GM12878 (cell line): ENCODE data around the gene NOB1. TPM values are rescaled to one million over a fixed set of nuclear protein-coding genes. Genes with fewer than 3 reads are reported as not detected.

Experiments used
- ATAC-seq: fragments of 200-7000 bp; cut with Tn5 transposase; 3 replicates; pipeline ENCODE4 v1.9.1; 2020; ENCODE audit warnings: mild to moderate bottlenecking, moderate library complexity
- BruUV-seq: library from RNA; stranded (reverse); fragments of 400-500 nt; replicated peaks from 2 replicates; lab custom pipeline; 2021; lab: Mats Ljungman, UMichigan
- CTCF ChIA-PET: fragments of 300-600 bp; sonication (Branson Sonifier 250); formaldehyde crosslinking; extraction: SDS; loops from one replicate; lab custom pipeline; 2021; ENCODE audit warnings: inconsistent platforms; lab: Yijun Ruan, JAX
- POLR2A ChIA-PET: fragments of 350-600 bp; formaldehyde crosslinking; extraction: SDS; loops from one replicate; lab custom pipeline; 2021; ENCODE audit warnings: inconsistent platforms; lab: Charles Lee
- RAD21 ChIA-PET: fragments of 300-600 bp; sonication (Branson Sonifier 250); formaldehyde crosslinking; loops from one replicate; lab custom pipeline; 2023; ENCODE audit warnings: antibody characterized with exemption; ENCODE audit not compliant: unreplicated experiment; lab: Charles Lee
- SMC1A ChIA-PET: fragments of 300-600 bp; sonication (Branson Sonifier 250); formaldehyde crosslinking; loops from one replicate; lab custom pipeline; 2023; ENCODE audit not compliant: unreplicated experiment, uncharacterized antibody; lab: Charles Lee
- DNase-seq: peaks from one replicate; pipeline ENCODE4 v3.0.0-alpha.2; 2011; ENCODE audit warnings: low read depth, low spot score
- FAIRE-seq: peaks from 3 replicates; lab custom pipeline; 2011; peaks lifted over from hg19 to GRCh38; lab: Jason Lieb, UNC
- H2AFZ ChIP-seq: 2 replicates; pipeline ENCODE4 v1.6.0; 2011; ENCODE audit warnings: low read depth, low read length, control low read depth; ENCODE audit not compliant: control insufficient read depth
- H3K27ac ChIP-seq: 2 replicates; pipeline ENCODE4 v1.5.1; 2011; ENCODE audit warnings: control low read depth; ENCODE audit not compliant: control insufficient read depth, insufficient read depth
- H3K27me3 ChIP-seq, 2 experiments: replicated peaks in 1 of 2; 2 replicates each; pipeline versions ENCODE4 v1.6.0 to v1.6.1; 2011; ENCODE audit warnings: low read length in 1 of 2; ENCODE audit not compliant: control insufficient read depth in 2 of 2, insufficient read depth in 2 of 2
- H3K36me3 ChIP-seq, 2 experiments: 2 replicates each; pipeline ENCODE4 v1.5.1; 2011; ENCODE audit warnings: low read length in 1 of 2; ENCODE audit not compliant: control insufficient read depth in 2 of 2, insufficient read depth in 2 of 2
- H3K4me1 ChIP-seq: 2 replicates; pipeline ENCODE4 v1.6.1; 2011; ENCODE audit warnings: mild to moderate bottlenecking, low read length, moderate library complexity, mixed read lengths; ENCODE audit not compliant: control insufficient read depth, insufficient read depth
- H3K4me2 ChIP-seq: 2 replicates; pipeline ENCODE4 v1.6.0; 2011; ENCODE audit warnings: control low read depth; ENCODE audit not compliant: control insufficient read depth, insufficient read depth
- H3K4me3 ChIP-seq: fragments of 200-600 bp; sonication (generic); 2 replicates; pipeline ENCODE4 v1.5.1; 2016
- H3K79me2 ChIP-seq: 2 replicates; pipeline ENCODE4 v1.6.0; 2011; ENCODE audit warnings: low read length; ENCODE audit not compliant: control insufficient read depth, insufficient read depth
- H3K9ac ChIP-seq: 2 replicates; pipeline ENCODE4 v1.8.0; 2011; ENCODE audit warnings: low read length, control low read depth, mixed read lengths; ENCODE audit not compliant: control insufficient read depth, insufficient read depth
- H3K9me3 ChIP-seq: replicated peaks from 3 replicates; pipeline ENCODE4 v1.5.1; 2011; ENCODE audit warnings: mild to moderate bottlenecking, low read length; ENCODE audit not compliant: control insufficient read depth, insufficient read depth
- H4K20me1 ChIP-seq: 2 replicates; pipeline ENCODE4 v1.6.0; 2011; ENCODE audit not compliant: control insufficient read depth, insufficient read depth
- DPF2 ChIP-seq: fragments of 450-650 bp; IDR thresholded peaks from 2 replicates; pipeline ENCODE4 v1.6.1; 2017; ENCODE audit warnings: mild to moderate bottlenecking
- HDAC6 ChIP-seq: fragments of 200-600 bp; sonication (generic); IDR thresholded peaks from one replicate; pipeline ENCODE4 v1.8.0; 2017; ENCODE audit warnings: antibody characterized with exemption; ENCODE audit not compliant: unreplicated experiment
- IKZF1 ChIP-seq: fragments of 450-650 bp; conservative IDR thresholded peaks from 2 replicates; pipeline ENCODE4 v1.6.1; 2017; ENCODE audit warnings: antibody characterized with exemption, mild to moderate bottlenecking
- PAX8 ChIP-seq: fragments of 450-650 bp; IDR thresholded peaks from 2 replicates; pipeline ENCODE4 v1.6.1; 2017; ENCODE audit warnings: mild to moderate bottlenecking, moderate library complexity
- WRNIP1 ChIP-seq: IDR thresholded peaks from 2 replicates; pipeline ENCODE4 v1.6.1; 2011; ENCODE audit warnings: low read depth, low read length, improper control_type of control experiment, borderline replicate concordance
- YY1 ChIP-seq: IDR thresholded peaks from 2 replicates; pipeline ENCODE4 v1.6.1; 2011; ENCODE audit warnings: low read depth, mild to moderate bottlenecking, low read length
- ZSCAN29 ChIP-seq: fragments of 450-650 bp; IDR thresholded peaks from 2 replicates; pipeline ENCODE4 v1.6.1; 2017; ENCODE audit warnings: mild to moderate bottlenecking, moderate library complexity
- ZZZ3 ChIP-seq: IDR thresholded peaks from 2 replicates; pipeline ENCODE4 v1.6.1; 2011; ENCODE audit warnings: low read depth; ENCODE audit not compliant: control insufficient read depth, insufficient read length
- WGBS: methylation state at CpG from one replicate; pipeline ENCODE4 v1.1.6; 2016; ENCODE audit warnings: low lambda C conversion rate; ENCODE audit not compliant: insufficient replicate concordance, insufficient coverage; ENCODE audit errors: missing lambda C conversion rate; 5-methylcytosine and 5-hydroxymethylcytosine counted together
- in situ Hi-C: fragments of 300-500 bp; cut with MboI; formaldehyde crosslinking; loops from 9 replicates; pipeline ENCODE4 v1.14.3; 2018; ENCODE audit warnings: mixed read lengths
- intact Hi-C: fragments of 100-400 bp; cut with micrococcal nuclease; formaldehyde crosslinking; loops from one replicate; pipeline ENCODE4 v1.14.2; 2022; ENCODE audit not compliant: unreplicated experiment
- polyA plus RNA-seq, 11 experiments: library from polyadenylated mRNA; depleted of rRNA in 4 of 11; unstranded in 6 of 11; stranded (reverse) in 5 of 11; fragments of >200 nt; fragmentation: Nextera tagmentation in 4 of 11; fragmentation: Illumina TruSeq in 1 of 11; extraction: Ambion mirVana in 4 of 11; extraction: Trizol in 1 of 11; gene quantifications; 1 replicate in 1 of 11; 2 replicates in 10 of 11; pipeline versions ENCODE4 v1.2.1 to v1.2.3, GENCODE V29; 2011 to 2016; ENCODE audit warnings: inconsistent platforms in 2 of 11, missing spikeins in 2 of 11, low read depth in 1 of 11
- total RNA-seq, 4 experiments: library from RNA; depleted of rRNA in 3 of 4; stranded (reverse); fragments of >200 nt in 3 of 4; fragmentation: Illumina TruSeq in 1 of 4; extraction: Trizol in 1 of 4; gene quantifications; 2 replicates each; pipeline versions ENCODE4 v1.2.1 to v1.2.3, GENCODE V29; 2013 to 2021
- TF ChIP-seq, protein P1 (sequence below): fragments of 450-650 bp; conservative IDR thresholded peaks from 2 replicates; pipeline ENCODE4 v1.6.1; 2017; ENCODE audit warnings: mild to moderate bottlenecking, moderate library complexity
- TF ChIP-seq, protein P2 (sequence below): IDR thresholded peaks from 2 replicates; pipeline ENCODE4 v1.6.1; 2012; ENCODE audit warnings: low read depth, low read length, improper control_type of control experiment

NOB1 gene
- total and polyA plus RNA-seq, 10 of the 15 experiments (the other 5 are each of a cell fraction or from before 2014, with no cell fraction given) = 31.1 to 117 (median 78.0) TPM

DNA sequence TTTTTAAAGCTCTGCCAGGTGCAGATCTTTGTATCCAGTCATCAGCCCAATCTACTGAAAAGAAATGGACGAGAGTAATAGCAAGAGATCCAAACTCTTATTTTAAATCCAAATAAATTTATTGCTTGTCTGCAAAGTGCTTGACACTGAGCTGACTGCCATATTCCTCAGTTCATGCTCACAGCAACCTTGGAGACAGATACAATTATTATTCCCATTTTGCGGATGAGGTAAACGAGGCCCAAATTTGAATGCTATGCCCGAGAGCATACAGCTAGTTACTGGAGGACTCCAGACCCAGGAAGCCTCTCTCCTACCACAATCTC, 620 bp downstream of the NOB1 start:
- ChIA-PET POLR2A (interaction anchor here (0.5 to 2.4 kb wide), 16 partner anchors 9 to 357 kb away, joined by 3 to 25 read pairs (median 4); partner anchors contain the start of genes NQO1 and WWP2), SMC1A (interaction anchor here (0.7 to 3.6 kb wide), 26 partner anchors 9 to 477 kb away, joined by 3 to 47 read pairs (median 4); partner anchors contain the start of genes NQO1, PDF and WWP2)
- Histone ChIP-seq H3K4me1 (peaks cover 5% of the 10 kb centered on the region), H3K9me3 (no peaks in the 10 kb centered on the region), H3K9ac (peak overlapping the region; percentile 100), H4K20me1 (no peaks in the 10 kb centered on the region), H2AFZ (peak overlapping the region; percentile 93), H3K4me3 (peak overlapping the region; percentile 93), H3K4me2 (peak overlapping the region; percentile 70)
- in situ Hi-C loops = loop anchor here (5.0 kb wide), 1 partner anchor 357 kb away; no protein-coding TSS in a partner anchor
- BruUV-seq = no TSS peak
- DNase-seq (no peak), ATAC-seq (no peak; the same call in 2 of the 3 replicates), FAIRE-seq (no peak)
- intact Hi-C loops = loop anchor here (1.0 to 10.0 kb wide), 4 partner anchors 27 to 419 kb away; partner anchors contain the start of genes COG8, NIP7, NQO1 and PDF
- TF ChIP-seq HDAC6 (no peak), WRNIP1 (no peak)
- TF ChIP-seq, all 136 proteins: peak for 0
- Histone ChIP-seq H3K79me2 (peaks cover 41% of the 10 kb centered on the region), H3K27me3 (no peaks in the 10 kb centered on the region), H3K36me3 (peaks cover under 1 to 10% of the 10 kb centered on the region in 2 experiments; a peak in 2 of 4 replicates), H3K27ac (peak overlapping the region; percentile 97)
- 0% methylated on average over 4 of the region's 4 CpGs for WGBS
- ChIA-PET CTCF (interaction anchor here (0.7 to 7.8 kb wide), 35 partner anchors 8 to 604 kb away, joined by 3 to 108 read pairs (median 4); partner anchors contain the start of gene NQO1), RAD21 (interaction anchor here (0.8 to 3.0 kb wide), 21 partner anchors 9 to 370 kb away, joined by 3 to 51 read pairs (median 4); partner anchors contain the start of genes NQO1 and WWP2)

DNA sequence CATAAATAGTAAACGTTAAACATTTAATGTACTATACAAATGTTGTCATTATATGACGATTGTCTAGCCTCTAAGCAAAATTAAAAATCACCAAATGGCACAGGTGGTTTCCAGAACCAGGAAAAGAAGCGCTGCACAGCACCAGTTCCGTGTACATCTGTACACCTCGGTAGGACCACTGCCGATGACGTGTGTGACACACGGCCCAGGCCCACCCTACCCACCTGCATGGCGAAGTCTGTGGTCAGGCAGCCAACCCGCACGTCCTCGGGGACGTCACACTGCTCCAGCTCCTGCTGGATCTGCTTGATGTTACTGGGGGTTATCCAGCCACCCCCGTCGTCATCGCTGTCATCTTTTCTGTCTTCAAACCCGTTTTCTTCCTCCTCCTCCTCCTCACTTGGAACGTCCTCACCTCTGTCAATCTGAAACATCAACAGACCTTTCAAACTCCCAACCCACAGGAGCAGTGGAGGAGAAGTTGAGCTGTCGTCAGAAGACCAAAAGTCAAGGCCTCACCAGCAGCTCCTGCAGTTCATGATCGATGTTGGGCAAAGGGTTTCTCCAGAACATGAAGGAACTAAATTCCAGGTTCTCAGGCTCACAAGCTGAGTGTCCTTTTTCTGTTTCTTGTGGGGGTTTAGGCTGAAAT, 5.9 kb downstream of the NOB1 start:
- BruUV-seq = TSS peak; percentile 6
- Histone ChIP-seq H3K27me3 (no peaks in the 10 kb centered on the region), H3K4me1 (peaks cover 5% of the 10 kb centered on the region), H3K4me3 (no peak overlapping the region), H3K9ac (no peak overlapping the region), H3K36me3 (peaks cover 24 to 46% of the 10 kb centered on the region in 2 experiments), H3K27ac (no peak overlapping the region), H2AFZ (no peak overlapping the region), H3K9me3 (no peaks in the 10 kb centered on the region), H3K79me2 (peaks cover 32% of the 10 kb centered on the region), H4K20me1 (no peaks in the 10 kb centered on the region), H3K4me2 (no peak overlapping the region)
- ChIA-PET SMC1A (interaction anchor here (0.9 to 1.0 kb wide), 2 partner anchors 13 to 353 kb away, joined by 3 to 5 read pairs; no protein-coding TSS in a partner anchor), CTCF (interaction anchor here (0.7 to 1.3 kb wide), 4 partner anchors 20 to 40 kb away, joined by 3 read pairs; no protein-coding TSS in a partner anchor), POLR2A (interaction anchor here (0.7 kb wide), 1 partner anchor 9 kb away, joined by 4 read pairs; no protein-coding TSS in a partner anchor), RAD21 (no interaction called here)
- in situ Hi-C loops = no loop called here
- intact Hi-C loops = no loop called here
- 83% methylated on average over 20 of the region's 20 CpGs for WGBS
- DNase-seq (no peak), FAIRE-seq (no peak), ATAC-seq (no peak)
- TF ChIP-seq IKZF1 = no peak
- TF ChIP-seq, protein P1, sequence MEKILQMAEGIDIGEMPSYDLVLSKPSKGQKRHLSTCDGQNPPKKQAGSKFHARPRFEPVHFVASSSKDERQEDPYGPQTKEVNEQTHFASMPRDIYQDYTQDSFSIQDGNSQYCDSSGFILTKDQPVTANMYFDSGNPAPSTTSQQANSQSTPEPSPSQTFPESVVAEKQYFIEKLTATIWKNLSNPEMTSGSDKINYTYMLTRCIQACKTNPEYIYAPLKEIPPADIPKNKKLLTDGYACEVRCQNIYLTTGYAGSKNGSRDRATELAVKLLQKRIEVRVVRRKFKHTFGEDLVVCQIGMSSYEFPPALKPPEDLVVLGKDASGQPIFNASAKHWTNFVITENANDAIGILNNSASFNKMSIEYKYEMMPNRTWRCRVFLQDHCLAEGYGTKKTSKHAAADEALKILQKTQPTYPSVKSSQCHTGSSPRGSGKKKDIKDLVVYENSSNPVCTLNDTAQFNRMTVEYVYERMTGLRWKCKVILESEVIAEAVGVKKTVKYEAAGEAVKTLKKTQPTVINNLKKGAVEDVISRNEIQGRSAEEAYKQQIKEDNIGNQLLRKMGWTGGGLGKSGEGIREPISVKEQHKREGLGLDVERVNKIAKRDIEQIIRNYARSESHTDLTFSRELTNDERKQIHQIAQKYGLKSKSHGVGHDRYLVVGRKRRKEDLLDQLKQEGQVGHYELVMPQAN = no peak
- no peak for TF ChIP-seq DPF2
- TF ChIP-seq ZZZ3 = no peak
- TF ChIP-seq, protein P2, sequence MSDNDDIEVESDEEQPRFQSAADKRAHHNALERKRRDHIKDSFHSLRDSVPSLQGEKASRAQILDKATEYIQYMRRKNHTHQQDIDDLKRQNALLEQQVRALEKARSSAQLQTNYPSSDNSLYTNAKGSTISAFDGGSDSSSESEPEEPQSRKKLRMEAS = no peak
- no peak for TF ChIP-seq PAX8
- TF ChIP-seq YY1 = no peak
- no peak for TF ChIP-seq ZSCAN29
